GM19324 (cell line): ENCODE data around the gene JAM2.

ENCODE experiments used
- ATAC-seq: cut with Tn5 transposase; IDR thresholded peaks from one replicate; pipeline ENCODE4 v1.9.1; 2021; ENCODE audit warnings: mild to moderate bottlenecking, moderate library complexity; ENCODE audit not compliant: unreplicated experiment, low FRiP score

The JAM2 gene

DNA sequence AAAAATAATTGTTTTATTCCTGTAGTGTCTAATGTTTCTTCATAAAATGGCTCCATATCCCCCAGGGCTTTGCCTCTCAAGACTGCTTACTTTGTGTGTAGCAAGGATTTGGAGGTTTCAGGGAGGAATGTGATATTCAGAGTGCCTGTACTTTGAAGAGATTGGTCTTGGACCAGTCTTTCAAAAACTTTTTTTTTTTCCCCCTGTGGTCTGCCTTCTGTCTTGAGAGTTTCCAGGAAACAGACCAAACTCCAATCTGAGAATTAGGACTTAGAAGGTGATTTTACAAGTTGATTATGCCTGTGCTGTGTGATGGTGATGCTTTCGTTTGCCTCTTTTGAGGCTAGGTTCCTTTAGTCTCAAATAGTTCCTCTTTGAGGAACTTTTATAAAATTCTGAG is 121.6 kb downstream of the JAM2 start:
- no peak for ATAC-seq

DNA sequence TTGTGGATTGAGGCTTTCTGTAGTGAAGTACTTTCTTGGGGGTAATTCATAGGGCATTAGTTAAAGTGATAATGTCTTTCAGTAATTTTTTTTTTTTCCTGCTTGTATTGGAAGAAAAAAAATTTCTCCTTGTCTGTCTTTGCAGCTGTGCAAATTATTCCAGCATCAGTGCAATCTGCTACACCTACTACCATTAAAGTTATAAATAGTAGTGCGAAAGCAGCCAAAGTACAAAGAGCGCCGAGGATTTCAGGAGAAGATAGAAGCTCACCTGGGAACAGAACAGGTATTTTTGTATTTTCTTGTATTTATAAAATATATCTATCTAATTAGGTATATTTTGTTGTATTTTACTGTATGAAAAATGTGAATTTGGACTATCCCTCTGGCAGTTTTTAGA is 125.0 kb downstream of the JAM2 start:
- ATAC-seq = no peak
